Measurements from ENCODE around the gene NME2. TPM values are rescaled to one million over a fixed set of nuclear protein-coding genes. Genes with fewer than 3 reads are reported as not detected.
A peak's percentile ranks its signal among the peaks of the same experiment; 100 is the strongest.

Gene NME2
- total and polyA plus RNA-seq, 4 donors, result 170 to 310 (median 192) TPM

DNA sequence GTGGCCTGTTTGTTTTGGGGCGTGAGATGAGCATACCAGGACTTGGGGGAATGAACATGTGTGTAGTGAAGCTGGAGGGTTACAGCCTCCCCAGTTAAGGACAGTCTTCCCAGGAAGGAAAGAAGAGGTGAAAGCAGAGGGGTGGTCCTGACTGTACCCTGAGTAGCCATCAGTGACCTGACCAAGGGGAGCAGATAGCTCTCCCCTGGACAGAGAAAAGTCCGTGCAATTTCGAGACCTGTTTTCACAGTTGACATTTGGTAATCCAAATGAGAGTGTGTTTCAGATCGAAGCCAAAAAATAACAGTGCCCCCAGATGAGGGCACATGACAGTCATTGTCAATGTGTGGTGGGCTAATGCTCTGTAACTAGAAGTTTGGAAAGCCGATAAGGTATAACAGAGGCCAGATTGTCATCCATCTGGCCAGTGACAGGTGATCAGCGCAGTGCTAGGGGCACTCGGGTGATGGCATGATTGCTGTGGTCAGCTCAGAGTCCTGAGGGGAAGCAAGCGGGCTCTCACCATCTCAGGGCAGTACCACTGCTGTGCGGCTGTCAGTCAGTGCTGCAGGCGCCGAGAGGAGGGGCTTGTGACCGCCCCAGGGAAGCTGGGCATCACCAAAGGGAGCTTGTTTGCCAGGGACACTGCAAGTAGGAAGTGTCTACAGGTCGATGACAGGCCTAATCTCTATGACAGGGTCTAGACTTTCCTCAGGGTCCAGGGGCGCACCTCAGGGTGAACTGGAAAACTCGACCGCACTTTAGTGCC lies 1.1 kb upstream of the NME2 start:
- H3K4me3 ChIP-seq (ENCODE audit: low read depth in 1 of 3, low read length in 3 of 3), result peak overlapping the region in 1 of 3 donors; percentile 95
- H3K4me1 ChIP-seq (ENCODE audit: control insufficient read depth in 4 of 4, insufficient read depth in 4 of 4, low read length in 3 of 4), result peaks cover 3 to 15% (median 8%) of the 10 kb centered on the region in 4 donors
- no peaks in the 10 kb centered on the region for H3K9me3 ChIP-seq (ENCODE audit: control insufficient read depth in 4 of 4, low read length in 3 of 4)
- 78% methylated on average over 16 of the region's 16 CpGs for WGBS
- H3K27me3 ChIP-seq (ENCODE audit: control insufficient read depth in 4 of 4, insufficient read depth in 4 of 4, low read length in 3 of 4), result no peaks in the 10 kb centered on the region
- no peak overlapping the region for H3K27ac ChIP-seq (ENCODE audit: low read depth in 1 of 2, low read length in 2 of 2)
- DNase-seq (ENCODE audit: low spot score), result no peak
- H3K36me3 ChIP-seq (ENCODE audit: control insufficient read depth in 4 of 4, insufficient read depth in 3 of 4, low read depth in 1 of 4, low read length in 3 of 4), result peaks cover 9 to 30% (median 22%) of the 10 kb centered on the region in 4 donors
- no peak for TF ChIP-seq JUND (IDR thresholded peaks at IDR 0.05)
- no peak for TF ChIP-seq NR2F2 (IDR thresholded peaks at IDR 0.05)
- peak overlapping the region in 1 of 2 donors; percentile 40 for H3K9ac ChIP-seq (ENCODE audit: low read depth in 1 of 2, low read length in 2 of 2)

DNA sequence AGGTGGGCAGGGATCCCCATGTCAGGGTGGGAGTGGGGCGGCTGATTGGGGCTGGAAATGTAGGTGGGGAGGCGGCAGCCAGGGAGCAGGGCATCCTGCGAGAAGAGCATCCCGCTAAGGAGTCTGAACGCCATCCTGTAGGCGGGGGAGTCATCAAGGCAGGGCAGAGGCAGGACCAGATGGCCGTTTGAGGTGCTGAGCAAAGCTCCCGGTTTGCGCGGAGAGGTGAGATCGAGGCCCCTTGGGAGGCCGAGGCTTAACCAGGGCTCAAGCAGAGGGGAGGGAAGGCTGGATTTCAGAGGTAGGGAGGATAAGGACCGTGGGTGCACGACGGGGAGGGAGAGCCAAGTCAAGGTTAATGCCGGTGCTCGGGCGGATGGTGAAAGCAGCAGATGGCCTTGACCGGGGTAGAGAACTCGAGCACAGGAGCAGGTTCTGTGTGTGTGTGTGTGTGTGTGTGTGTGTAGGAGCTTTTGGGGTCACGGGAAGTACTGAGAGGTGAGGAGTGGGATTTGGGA lies 472 bp upstream of the NME2 start:
- Histone ChIP-seq H3K9ac (ENCODE audit: low read depth in 1 of 2, low read length in 2 of 2) (peak overlapping the region; percentile 40 to 83), H3K27me3 (ENCODE audit: control insufficient read depth in 4 of 4, insufficient read depth in 4 of 4, low read length in 3 of 4) (no peaks in the 10 kb centered on the region), H3K4me1 (ENCODE audit: control insufficient read depth in 4 of 4, insufficient read depth in 4 of 4, low read length in 3 of 4) (peaks cover 3 to 15% (median 8%) of the 10 kb centered on the region in 4 donors), H3K4me3 (ENCODE audit: low read depth in 1 of 3, low read length in 3 of 3) (peak overlapping the region; percentile 70 to 95 (median 79)), H3K36me3 (ENCODE audit: control insufficient read depth in 4 of 4, insufficient read depth in 3 of 4, low read depth in 1 of 4, low read length in 3 of 4) (peaks cover 9 to 29% (median 22%) of the 10 kb centered on the region in 4 donors), H3K27ac (ENCODE audit: low read depth in 1 of 2, low read length in 2 of 2) (peak overlapping the region; percentile 85 to 92), H3K9me3 (ENCODE audit: control insufficient read depth in 4 of 4, low read length in 3 of 4) (no peaks in the 10 kb centered on the region)
- TF ChIP-seq YY1 (IDR thresholded peaks at IDR 0.05) (peak; percentile 17), HNF4G (IDR thresholded peaks at IDR 0.05) (no peak), HNF4A (conservative IDR thresholded peaks at IDR 0.05) (peak in 1 of 2 donors; percentile 19), SP1 (IDR thresholded peaks at IDR 0.05) (no peak), FOXA1 (IDR thresholded peaks at IDR 0.05) (no peak), GABPA (IDR thresholded peaks at IDR 0.05 in 1 of 2, conservative IDR thresholded peaks at IDR 0.05 in 1 of 2) (no peak), RXRA (IDR thresholded peaks at IDR 0.05) (peak; percentile 21 to 59), EGR1 (IDR thresholded peaks at IDR 0.05; ENCODE audit: low read depth in 2 of 2) (no peak), RAD21 (IDR thresholded peaks at IDR 0.05) (no peak), TAF1 (conservative IDR thresholded peaks at IDR 0.05) (peak; percentile 32), JUND (IDR thresholded peaks at IDR 0.05) (no peak), NR2F2 (IDR thresholded peaks at IDR 0.05) (peak; percentile 18)
- TF ChIP-seq, protein P1, sequence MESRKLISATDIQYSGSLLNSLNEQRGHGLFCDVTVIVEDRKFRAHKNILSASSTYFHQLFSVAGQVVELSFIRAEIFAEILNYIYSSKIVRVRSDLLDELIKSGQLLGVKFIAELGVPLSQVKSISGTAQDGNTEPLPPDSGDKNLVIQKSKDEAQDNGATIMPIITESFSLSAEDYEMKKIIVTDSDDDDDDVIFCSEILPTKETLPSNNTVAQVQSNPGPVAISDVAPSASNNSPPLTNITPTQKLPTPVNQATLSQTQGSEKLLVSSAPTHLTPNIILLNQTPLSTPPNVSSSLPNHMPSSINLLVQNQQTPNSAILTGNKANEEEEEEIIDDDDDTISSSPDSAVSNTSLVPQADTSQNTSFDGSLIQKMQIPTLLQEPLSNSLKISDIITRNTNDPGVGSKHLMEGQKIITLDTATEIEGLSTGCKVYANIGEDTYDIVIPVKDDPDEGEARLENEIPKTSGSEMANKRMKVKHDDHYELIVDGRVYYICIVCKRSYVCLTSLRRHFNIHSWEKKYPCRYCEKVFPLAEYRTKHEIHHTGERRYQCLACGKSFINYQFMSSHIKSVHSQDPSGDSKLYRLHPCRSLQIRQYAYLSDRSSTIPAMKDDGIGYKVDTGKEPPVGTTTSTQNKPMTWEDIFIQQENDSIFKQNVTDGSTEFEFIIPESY (IDR thresholded peaks at IDR 0.05), result no peak
- TF ChIP-seq, protein P2, sequence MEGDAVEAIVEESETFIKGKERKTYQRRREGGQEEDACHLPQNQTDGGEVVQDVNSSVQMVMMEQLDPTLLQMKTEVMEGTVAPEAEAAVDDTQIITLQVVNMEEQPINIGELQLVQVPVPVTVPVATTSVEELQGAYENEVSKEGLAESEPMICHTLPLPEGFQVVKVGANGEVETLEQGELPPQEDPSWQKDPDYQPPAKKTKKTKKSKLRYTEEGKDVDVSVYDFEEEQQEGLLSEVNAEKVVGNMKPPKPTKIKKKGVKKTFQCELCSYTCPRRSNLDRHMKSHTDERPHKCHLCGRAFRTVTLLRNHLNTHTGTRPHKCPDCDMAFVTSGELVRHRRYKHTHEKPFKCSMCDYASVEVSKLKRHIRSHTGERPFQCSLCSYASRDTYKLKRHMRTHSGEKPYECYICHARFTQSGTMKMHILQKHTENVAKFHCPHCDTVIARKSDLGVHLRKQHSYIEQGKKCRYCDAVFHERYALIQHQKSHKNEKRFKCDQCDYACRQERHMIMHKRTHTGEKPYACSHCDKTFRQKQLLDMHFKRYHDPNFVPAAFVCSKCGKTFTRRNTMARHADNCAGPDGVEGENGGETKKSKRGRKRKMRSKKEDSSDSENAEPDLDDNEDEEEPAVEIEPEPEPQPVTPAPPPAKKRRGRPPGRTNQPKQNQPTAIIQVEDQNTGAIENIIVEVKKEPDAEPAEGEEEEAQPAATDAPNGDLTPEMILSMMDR (IDR thresholded peaks at IDR 0.05; ENCODE audit: low read depth, low read length, missing input control), result no peak
- no peak for DNase-seq (ENCODE audit: low spot score)
- WGBS, result 15% methylated on average over 21 of the region's 21 CpGs
